ENCODE results near the gene KLF1. TPM values are rescaled to one million over a fixed set of nuclear protein-coding genes. Genes with fewer than 3 reads are reported as not detected.

The KLF1 gene
- total RNA-seq, 2 experiments from 2014 or later: 0.16 TPM; not detected in 1

DNA sequence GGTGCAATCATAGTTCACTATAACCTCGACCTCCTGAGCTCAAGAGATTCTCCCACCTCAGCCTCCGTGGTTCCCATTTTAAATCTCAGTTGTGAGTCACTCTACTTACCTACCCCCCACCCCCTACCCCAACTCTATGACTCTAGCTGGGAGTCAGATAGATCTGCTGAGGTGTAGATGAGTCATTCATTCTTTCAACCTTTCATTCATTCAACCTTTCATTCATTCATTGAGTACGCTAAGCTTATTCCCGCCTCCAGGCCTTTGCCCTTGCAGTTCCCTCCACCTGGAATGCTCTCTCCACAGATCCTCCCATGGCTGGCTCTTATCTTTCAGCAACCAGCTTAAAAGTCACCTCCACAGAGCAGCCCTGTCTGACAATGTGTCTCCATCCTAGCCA lies 49.8 kb downstream of the KLF1 start:
- intact Hi-C loops (cut with micrococcal nuclease; ENCODE audit: unreplicated experiment): loop anchor here (5.0 kb wide), 1 partner anchor 100 kb away; the partner anchor contains the start of gene CALR
- Histone ChIP-seq H3K4me3 (ENCODE audit: low read depth, low read length, poor library complexity, severe bottlenecking) (no peak overlapping the region), H3K36me3 (ENCODE audit: insufficient read depth, low read length) (no peaks in the 10 kb centered on the region), H3K4me2 (ENCODE audit: low read length) (peak overlapping the region; percentile 90; the same call in 1 of the 2 replicates), H3K9me3 (ENCODE audit: low read length) (no peaks in the 10 kb centered on the region), H4K20me1 (ENCODE audit: insufficient read depth, low read length) (no peaks in the 10 kb centered on the region), H3K4me1 (ENCODE audit: insufficient read depth, low read length, poor library complexity, severe bottlenecking) (peaks cover 73% of the 10 kb centered on the region), H3K27ac (ENCODE audit: low read depth, low read length, poor library complexity, severe bottlenecking) (no peak overlapping the region), H3K79me2 (ENCODE audit: insufficient read depth, low read depth, low read length) (no peaks in the 10 kb centered on the region), H2AFZ (ENCODE audit: low read length) (no peak overlapping the region), H3K9me2 (ENCODE audit: insufficient read depth, low read length) (no peaks in the 10 kb centered on the region)
- CTCF ChIA-PET (ENCODE audit: unreplicated experiment): interaction anchor here (0.6 kb wide), 1 partner anchor 267 kb away, joined by 3 read pairs; no protein-coding TSS in a partner anchor
- no peak for TF ChIP-seq EZH2phosphoT487 (IDR thresholded peaks at IDR 0.05; ENCODE audit: borderline replicate concordance, low read depth, low read length)
- TF ChIP-seq CTCF (conservative IDR thresholded peaks at IDR 0.05; ENCODE audit: low read length): no peak
- no TSS peak for BruUV-seq (replicated peaks)
- no peak for DNase-seq (ENCODE audit: low spot score)
- POLR2A ChIA-PET: interaction anchor here (0.6 kb wide), 2 partner anchors 39 to 1439 kb away, joined by 3 to 5 read pairs; no protein-coding TSS in a partner anchor

- Histone ChIP-seq H3K36me3 (ENCODE audit: insufficient read depth, low read length) (no peaks in the 10 kb centered on the region), H3K9me3 (ENCODE audit: low read length) (no peaks in the 10 kb centered on the region), H3K4me3 (ENCODE audit: low read depth, low read length, poor library complexity, severe bottlenecking) (peak overlapping the region; percentile 39), H3K79me2 (ENCODE audit: insufficient read depth, low read depth, low read length) (no peaks in the 10 kb centered on the region), H3K4me2 (ENCODE audit: low read length) (peak overlapping the region; percentile 72), H3K27ac (ENCODE audit: low read depth, low read length, poor library complexity, severe bottlenecking) (no peak overlapping the region), H3K9me2 (ENCODE audit: insufficient read depth, low read length) (no peaks in the 10 kb centered on the region), H4K20me1 (ENCODE audit: insufficient read depth, low read length) (no peaks in the 10 kb centered on the region), H2AFZ (ENCODE audit: low read length) (no peak overlapping the region; the same call in 1 of the 2 replicates), H3K4me1 (ENCODE audit: insufficient read depth, low read length, poor library complexity, severe bottlenecking) (peaks cover 71% of the 10 kb centered on the region)
- intact Hi-C loops (cut with micrococcal nuclease; ENCODE audit: unreplicated experiment): loop anchor here (5.0 kb wide), 1 partner anchor 101 kb away; the partner anchor contains the start of gene CALR
- no peak for TF ChIP-seq EZH2phosphoT487 (IDR thresholded peaks at IDR 0.05; ENCODE audit: borderline replicate concordance, low read depth, low read length)
- no peak for TF ChIP-seq CTCF (conservative IDR thresholded peaks at IDR 0.05; ENCODE audit: low read length)
- no peak for DNase-seq (ENCODE audit: low spot score)
- BruUV-seq (replicated peaks): no TSS peak
- CTCF ChIA-PET (ENCODE audit: unreplicated experiment): interaction anchor here (0.6 kb wide), 1 partner anchor 266 kb away, joined by 3 read pairs; no protein-coding TSS in a partner anchor
- POLR2A ChIA-PET: no interaction called here
Measured at GRCh38 chr19:12836529-12836863, 50.5 kb downstream of the KLF1 start.

DNA sequence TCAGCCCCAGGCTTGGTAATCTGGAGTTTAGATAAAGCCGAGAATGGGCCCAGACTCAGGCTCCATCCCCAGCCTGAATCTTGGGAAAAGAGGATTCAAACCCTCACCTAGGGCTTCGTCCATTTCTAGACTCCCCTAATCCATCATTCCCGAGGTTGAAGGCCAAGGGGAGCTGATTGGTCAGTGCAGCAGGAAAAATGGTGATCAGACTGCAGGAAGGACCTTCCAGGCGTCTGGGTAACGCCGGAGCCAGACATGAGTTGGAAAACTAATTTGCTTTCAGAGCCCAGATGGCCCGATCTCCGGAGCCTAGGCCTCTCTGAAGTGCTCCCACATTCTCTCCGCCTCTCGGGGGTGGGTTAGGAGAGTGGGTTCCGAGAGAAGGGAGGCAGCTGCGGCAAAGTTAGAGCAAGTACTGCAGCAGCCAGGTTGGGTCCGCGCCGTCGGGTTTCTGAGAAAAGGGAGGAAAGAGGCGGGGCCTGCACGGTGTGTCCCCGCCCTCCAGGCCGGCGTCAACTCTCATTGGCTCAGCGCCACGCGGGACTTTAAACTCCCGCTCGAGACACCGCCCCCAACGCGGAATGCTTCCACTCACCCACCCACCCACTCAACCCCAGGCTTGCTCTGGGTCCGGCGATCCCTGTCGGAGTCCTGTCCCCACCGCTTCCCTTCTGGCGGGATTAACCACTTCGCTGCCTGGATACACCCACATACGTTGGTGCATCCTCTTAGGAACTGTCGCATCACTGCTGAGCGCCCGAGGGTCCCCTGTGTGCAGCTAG lies 51.8 kb downstream of the KLF1 start:
- CTCF ChIA-PET (ENCODE audit: unreplicated experiment): no interaction called here
- H3K4me1 ChIP-seq (ENCODE audit: insufficient read depth, low read length, poor library complexity, severe bottlenecking): peaks cover 57% of the 10 kb centered on the region

More for the DNA sequence above, 51.8 kb downstream of the KLF1 start:
- Histone ChIP-seq H3K79me2 (ENCODE audit: insufficient read depth, low read depth, low read length) (no peaks in the 10 kb centered on the region), H3K4me3 (ENCODE audit: low read depth, low read length, poor library complexity, severe bottlenecking) (peak overlapping the region; percentile 39), H2AFZ (ENCODE audit: low read length) (peak overlapping the region; percentile 9; the same call in 1 of the 2 replicates), H3K9me3 (ENCODE audit: low read length) (no peaks in the 10 kb centered on the region), H4K20me1 (ENCODE audit: insufficient read depth, low read length) (no peaks in the 10 kb centered on the region), H3K27ac (ENCODE audit: low read depth, low read length, poor library complexity, severe bottlenecking) (no peak overlapping the region), H3K4me2 (ENCODE audit: low read length) (peak overlapping the region; percentile 72), H3K9me2 (ENCODE audit: insufficient read depth, low read length) (no peaks in the 10 kb centered on the region), H3K36me3 (ENCODE audit: insufficient read depth, low read length) (no peaks in the 10 kb centered on the region)
- POLR2A ChIA-PET: interaction anchor here (0.6 to 0.7 kb wide), 3 partner anchors 47 to 210 kb away, joined by 3 to 7 read pairs (median 3); no protein-coding TSS in a partner anchor
- TF ChIP-seq CTCF (conservative IDR thresholded peaks at IDR 0.05; ENCODE audit: low read length): no peak
- TF ChIP-seq EZH2phosphoT487 (IDR thresholded peaks at IDR 0.05; ENCODE audit: borderline replicate concordance, low read depth, low read length): no peak
- DNase-seq (ENCODE audit: low spot score): peak; percentile 81
- intact Hi-C loops (cut with micrococcal nuclease; ENCODE audit: unreplicated experiment): loop anchor here (5.0 kb wide), 1 partner anchor 102 kb away; the partner anchor contains the start of gene CALR
- BruUV-seq (replicated peaks): no TSS peak

Data from OCI-LY7 (cell line).